Suprapubic skin (tissue), 4 donors: ENCODE results near the gene RAB23. TPM values are rescaled to one million over a fixed set of nuclear protein-coding genes. Genes with fewer than 3 reads are reported as not detected.

Source experiments
- DNase-seq, 2 donors: peaks; one replicate each; pipeline ENCODE4 v3.0.0-alpha.2; 2019; ENCODE audit warnings: low spot score in 2 of 2
- H3K27ac ChIP-seq: fragments of 200-600 bp; sonication (generic); one replicate; pipeline ENCODE4 v1.5.1; 2019
- H3K27me3 ChIP-seq: fragments of 200-600 bp; sonication (generic); one replicate; pipeline ENCODE4 v1.5.1; 2019
- H3K36me3 ChIP-seq: fragments of 200-600 bp; sonication (generic); one replicate; pipeline ENCODE4 v1.5.1; 2019
- H3K4me1 ChIP-seq: fragments of 200-600 bp; sonication (generic); one replicate; pipeline ENCODE4 v1.5.1; 2019
- H3K4me3 ChIP-seq: fragments of 200-600 bp; sonication (generic); one replicate; pipeline ENCODE4 v1.5.1; 2019; ENCODE audit warnings: mild to moderate bottlenecking
- H3K9me3 ChIP-seq: fragments of 200-600 bp; sonication (generic); one replicate; pipeline ENCODE4 v1.5.1; 2019
- CTCF ChIP-seq, 2 donors: fragments of 200-600 bp in 1 of 2; fragments of 450-650 bp in 1 of 2; sonication (generic) in 1 of 2; IDR thresholded peaks; one replicate each; pipeline ENCODE4 v1.5.1; 2016 to 2019; ENCODE audit warnings: antibody characterized with exemption in 2 of 2, mild to moderate bottlenecking in 1 of 2, moderate library complexity in 1 of 2
- EP300 ChIP-seq: sonication (generic); formaldehyde crosslinking; IDR thresholded peaks from one replicate; pipeline ENCODE4 v1.6.1; 2017; ENCODE audit warnings: antibody characterized with exemption
- POLR2A ChIP-seq, 2 donors: fragments of 450-650 bp; IDR thresholded peaks; one replicate each; pipeline ENCODE4 v1.6.1; 2017; ENCODE audit warnings: antibody characterized with exemption in 2 of 2, mild to moderate bottlenecking in 2 of 2, moderate library complexity in 2 of 2
- POLR2AphosphoS5 ChIP-seq, 3 donors: sonication (generic); formaldehyde crosslinking; IDR thresholded peaks; one replicate each; pipeline ENCODE4 v1.6.1; 2017; ENCODE audit warnings: antibody characterized with exemption in 3 of 3
- WGBS: methylation state at CpG from one replicate; pipeline ENCODE4 v1.1.5; 2018; 5-methylcytosine and 5-hydroxymethylcytosine counted together
- total RNA-seq, 4 donors: library from RNA; depleted of rRNA; stranded (reverse); fragments of >200 nt; gene quantifications; one replicate each; pipeline ENCODE4 v1.1.0, GENCODE V29; 2016

The RAB23 gene
- total RNA-seq, 4 donors from 2014 or later, result 4.9 to 8.3 (median 5.9) TPM

- no peaks in the 10 kb centered on the region for H3K27me3 ChIP-seq
- WGBS, result 91% methylated on average over 2 of the region's 2 CpGs
- DNase-seq, result no peak
- H3K36me3 ChIP-seq, result no peaks in the 10 kb centered on the region
- TF ChIP-seq EP300, result no peak
- no peak for TF ChIP-seq POLR2A (IDR thresholded peaks at IDR 0.05)
- TF ChIP-seq CTCF (IDR thresholded peaks at IDR 0.05), result no peak
- no peak for TF ChIP-seq POLR2AphosphoS5 (IDR thresholded peaks at IDR 0.05)
- peaks cover 20% of the 10 kb centered on the region for H3K4me1 ChIP-seq
- no peaks in the 10 kb centered on the region for H3K9me3 ChIP-seq
- H3K27ac ChIP-seq, result no peak overlapping the region
- H3K4me3 ChIP-seq, result no peak overlapping the region
Measured at GRCh38 chr6:57220083-57220703, 1.9 kb downstream of the RAB23 start.

GRCh38 chr6:57217270-57217669 lies 4.8 kb downstream of the RAB23 start:
- no peaks in the 10 kb centered on the region for H3K9me3 ChIP-seq
- no peak overlapping the region for H3K27ac ChIP-seq
- no peak for DNase-seq
- no peak overlapping the region for H3K4me3 ChIP-seq
- over 99% methylated on average over 11 of the region's 11 CpGs for WGBS
- peaks cover 14% of the 10 kb centered on the region for H3K4me1 ChIP-seq
- H3K36me3 ChIP-seq, result no peaks in the 10 kb centered on the region
- H3K27me3 ChIP-seq, result no peaks in the 10 kb centered on the region
- no peak for TF ChIP-seq CTCF (IDR thresholded peaks at IDR 0.05)
- TF ChIP-seq POLR2A (IDR thresholded peaks at IDR 0.05), result no peak
- no peak for TF ChIP-seq POLR2AphosphoS5 (IDR thresholded peaks at IDR 0.05)
- TF ChIP-seq EP300, result no peak

- no peaks in the 10 kb centered on the region for H3K9me3 ChIP-seq
- 40% methylated on average over 7 of the region's 7 CpGs for WGBS
- no peaks in the 10 kb centered on the region for H3K36me3 ChIP-seq
- no peak for DNase-seq
- no peak overlapping the region for H3K27ac ChIP-seq
- H3K4me3 ChIP-seq, result no peak overlapping the region
- peaks cover 14% of the 10 kb centered on the region for H3K4me1 ChIP-seq
- no peaks in the 10 kb centered on the region for H3K27me3 ChIP-seq
- TF ChIP-seq POLR2A (IDR thresholded peaks at IDR 0.05), result no peak
- no peak for TF ChIP-seq EP300
- TF ChIP-seq CTCF (IDR thresholded peaks at IDR 0.05), result no peak
- no peak for TF ChIP-seq POLR2AphosphoS5 (IDR thresholded peaks at IDR 0.05)
Measured at GRCh38 chr6:57216235-57217101, 5.6 kb downstream of the RAB23 start.

GRCh38 chr6:57215260-57215659 lies 6.8 kb downstream of the RAB23 start:
- no peaks in the 10 kb centered on the region for H3K36me3 ChIP-seq
- no peak overlapping the region for H3K27ac ChIP-seq
- TF ChIP-seq POLR2A (IDR thresholded peaks at IDR 0.05) (no peak), EP300 (no peak), CTCF (IDR thresholded peaks at IDR 0.05) (no peak), POLR2AphosphoS5 (IDR thresholded peaks at IDR 0.05) (no peak)
- no peak for DNase-seq
- no peaks in the 10 kb centered on the region for H3K27me3 ChIP-seq
- no peak overlapping the region for H3K4me3 ChIP-seq
- no peaks in the 10 kb centered on the region for H3K9me3 ChIP-seq
- WGBS, result 95% methylated on average over 1 of the region's 1 CpG
- H3K4me1 ChIP-seq, result peaks cover 7% of the 10 kb centered on the region

- no peaks in the 10 kb centered on the region for H3K9me3 ChIP-seq
- no peak for TF ChIP-seq POLR2A (IDR thresholded peaks at IDR 0.05)
- TF ChIP-seq EP300, result no peak
- TF ChIP-seq POLR2AphosphoS5 (IDR thresholded peaks at IDR 0.05), result no peak
- no peak for TF ChIP-seq CTCF (IDR thresholded peaks at IDR 0.05)
- H3K27me3 ChIP-seq, result no peaks in the 10 kb centered on the region
- H3K4me1 ChIP-seq, result no peaks in the 10 kb centered on the region
- H3K27ac ChIP-seq, result no peak overlapping the region
- DNase-seq, result no peak
- H3K36me3 ChIP-seq, result no peaks in the 10 kb centered on the region
- WGBS, result 93% methylated on average over 5 of the region's 5 CpGs
- no peak overlapping the region for H3K4me3 ChIP-seq
Measured at GRCh38 chr6:57210060-57210459, 12.0 kb downstream of the RAB23 start.
